H1 (cell line): ENCODE measurements around the gene KANSL1.

ENCODE experiments used
- ASH2L ChIP-seq: fragments of 200-600, 300-600 bp; sonication (generic); IDR thresholded peaks from one replicate; pipeline ENCODE4 v1.7.1; 2017; ENCODE audit warnings: low read length
- ATF2 ChIP-seq: IDR thresholded peaks from 2 replicates; pipeline ENCODE4 v1.6.1; 2012; ENCODE audit warnings: low read length, inconsistent platforms
- ATF3 ChIP-seq: IDR thresholded peaks from 2 replicates; pipeline ENCODE4 v1.6.1; 2011; ENCODE audit warnings: low read depth, mild to moderate bottlenecking, low read length; ENCODE audit not compliant: insufficient read depth
- CEBPB ChIP-seq: IDR thresholded peaks from 2 replicates; pipeline ENCODE4 v1.6.1; 2012; ENCODE audit warnings: low read depth, low read length
- CHD2 ChIP-seq: IDR thresholded peaks from 2 replicates; pipeline ENCODE4 v1.6.1; 2012; ENCODE audit warnings: low read length, improper control_type of control experiment
- CTCF ChIP-seq, 3 experiments: IDR thresholded peaks; 1 replicate in 2 of 3; 2 replicates in 1 of 3; pipeline versions ENCODE4 v1.5.1 to v1.6.1; 2011; ENCODE audit warnings: low read length in 3 of 3, mild to moderate bottlenecking in 3 of 3, inconsistent platforms in 2 of 3, low read depth in 1 of 3, moderate library complexity in 1 of 3; ENCODE audit not compliant: insufficient read depth in 1 of 3; ENCODE audit errors: control extremely low read depth in 1 of 3
- KDM5A ChIP-seq: fragments of 200-600 bp; IDR thresholded peaks from 2 replicates; pipeline ENCODE4 v1.7.1; 2012; ENCODE audit warnings: mild to moderate bottlenecking, low read length, inconsistent platforms, mixed read lengths
- POLR2AphosphoS5 ChIP-seq: IDR thresholded peaks from 2 replicates; pipeline ENCODE4 v1.6.1; 2011; ENCODE audit warnings: low read depth, low read length
- SUZ12 ChIP-seq: fragments of 200-600 bp; sonication (generic); IDR thresholded peaks from 2 replicates; pipeline ENCODE4 v1.6.1; 2012; ENCODE audit warnings: mild to moderate bottlenecking, inconsistent platforms, low read length, moderate library complexity, mixed read lengths
- TAF1 ChIP-seq: IDR thresholded peaks from 2 replicates; pipeline ENCODE4 v1.6.1; 2011; ENCODE audit warnings: mild to moderate bottlenecking, low read depth, low read length
- TEAD4 ChIP-seq: IDR thresholded peaks from 2 replicates; pipeline ENCODE4 v1.6.1; 2012; ENCODE audit warnings: low read depth, low read length, inconsistent platforms, mixed read lengths
- ZNF274 ChIP-seq: IDR thresholded peaks from 2 replicates; pipeline ENCODE4 v1.7.0; 2012; ENCODE audit warnings: low read length, borderline replicate concordance; ENCODE audit errors: extremely low read depth

- TF ChIP-seq CHD2 (no peak), ASH2L (no peak), CTCF (IDR thresholded peaks at IDR 0.05; ENCODE audit: control extremely low read depth in 1 of 3, insufficient read depth in 1 of 3, low read depth in 1 of 3, low read length in 3 of 3) (no peak), CEBPB (no peak), TAF1 (no peak), KDM5A (no peak), SUZ12 (no peak), ZNF274 (no peak), ATF3 (no peak), ATF2 (no peak), POLR2AphosphoS5 (no peak), TEAD4 (no peak)
These were observed 150.3 kb downstream of the KANSL1 start for GRCh38 chr17:46042925-46043324.
